GM03348 (cell line): Measurements from ENCODE around the gene NIPAL4.
A peak's percentile ranks its signal among the peaks of the same experiment; 100 is the strongest.
"Not testable (repeated sequence)": the region's sequence is repeated elsewhere in the genome, so short reads cannot be mapped to it uniquely, and the experiment has no call there.

Source experiments
- DNase-seq: peaks from one replicate; pipeline ENCODE4 v3.0.0; 2012; ENCODE audit warnings: low spot score

The NIPAL4 gene

GRCh38 chr5:157463621-157464518 lies 3.9 kb downstream of the NIPAL4 start:
- peak; percentile 53 for DNase-seq

GRCh38 chr5:157464519-157465171 lies 4.6 kb downstream of the NIPAL4 start:
- peak; percentile 87 for DNase-seq

- DNase-seq: no peak
These were observed 8.4 kb downstream of the NIPAL4 start for GRCh38 chr5:157468293-157468965.

- DNase-seq: no peak
These were observed 9.1 kb downstream of the NIPAL4 start for GRCh38 chr5:157469073-157469472.

- peak; percentile 26 for DNase-seq
These were observed 9.7 kb downstream of the NIPAL4 start for GRCh38 chr5:157469687-157470086.

- no peak for DNase-seq
These were observed 10.6 kb downstream of the NIPAL4 start for GRCh38 chr5:157470631-157471030.

- peak; percentile 51 for DNase-seq
These were observed 11.7 kb downstream of the NIPAL4 start for GRCh38 chr5:157471709-157472108.

- DNase-seq: peak; percentile 36
These were observed 13.6 kb downstream of the NIPAL4 start for GRCh38 chr5:157473383-157474320.

- no peak for DNase-seq
These were observed 15.4 kb downstream of the NIPAL4 start for GRCh38 chr5:157475432-157475831.

GRCh38 chr5:157476702-157477408 lies 16.8 kb downstream of the NIPAL4 start:
- DNase-seq: peak; percentile 83

GRCh38 chr5:157477814-157478494 lies 17.9 kb downstream of the NIPAL4 start:
- no peak for DNase-seq

- DNase-seq: no peak
These were observed 18.7 kb downstream of the NIPAL4 start for GRCh38 chr5:157478726-157479125.

- DNase-seq: no peak
These were observed 19.2 kb downstream of the NIPAL4 start for GRCh38 chr5:157479166-157479565.

- no peak for DNase-seq
These were observed 19.8 kb downstream of the NIPAL4 start for GRCh38 chr5:157479612-157480510.

GRCh38 chr5:157481265-157481664 lies 21.3 kb downstream of the NIPAL4 start:
- DNase-seq: no peak

- no peak for DNase-seq
These were observed 21.7 kb downstream of the NIPAL4 start for GRCh38 chr5:157481666-157482065.

- DNase-seq: not testable (repeated sequence)
These were observed 22.7 kb downstream of the NIPAL4 start for GRCh38 chr5:157482702-157483101.

- peak; percentile 70 for DNase-seq
These were observed 24.8 kb downstream of the NIPAL4 start for GRCh38 chr5:157484768-157485167.

GRCh38 chr5:157485340-157485739 lies 25.3 kb downstream of the NIPAL4 start:
- no peak for DNase-seq
